NCI-H2171 treated with DMSO at 0.1 percent for 48 hours (cell line): ENCODE measurements around the gene FBN3.

ENCODE experiments used
- DNase-seq: peaks from one replicate; lab custom pipeline; 2025; lab: John Stamatoyannopoulos, UW

The FBN3 gene

DNA sequence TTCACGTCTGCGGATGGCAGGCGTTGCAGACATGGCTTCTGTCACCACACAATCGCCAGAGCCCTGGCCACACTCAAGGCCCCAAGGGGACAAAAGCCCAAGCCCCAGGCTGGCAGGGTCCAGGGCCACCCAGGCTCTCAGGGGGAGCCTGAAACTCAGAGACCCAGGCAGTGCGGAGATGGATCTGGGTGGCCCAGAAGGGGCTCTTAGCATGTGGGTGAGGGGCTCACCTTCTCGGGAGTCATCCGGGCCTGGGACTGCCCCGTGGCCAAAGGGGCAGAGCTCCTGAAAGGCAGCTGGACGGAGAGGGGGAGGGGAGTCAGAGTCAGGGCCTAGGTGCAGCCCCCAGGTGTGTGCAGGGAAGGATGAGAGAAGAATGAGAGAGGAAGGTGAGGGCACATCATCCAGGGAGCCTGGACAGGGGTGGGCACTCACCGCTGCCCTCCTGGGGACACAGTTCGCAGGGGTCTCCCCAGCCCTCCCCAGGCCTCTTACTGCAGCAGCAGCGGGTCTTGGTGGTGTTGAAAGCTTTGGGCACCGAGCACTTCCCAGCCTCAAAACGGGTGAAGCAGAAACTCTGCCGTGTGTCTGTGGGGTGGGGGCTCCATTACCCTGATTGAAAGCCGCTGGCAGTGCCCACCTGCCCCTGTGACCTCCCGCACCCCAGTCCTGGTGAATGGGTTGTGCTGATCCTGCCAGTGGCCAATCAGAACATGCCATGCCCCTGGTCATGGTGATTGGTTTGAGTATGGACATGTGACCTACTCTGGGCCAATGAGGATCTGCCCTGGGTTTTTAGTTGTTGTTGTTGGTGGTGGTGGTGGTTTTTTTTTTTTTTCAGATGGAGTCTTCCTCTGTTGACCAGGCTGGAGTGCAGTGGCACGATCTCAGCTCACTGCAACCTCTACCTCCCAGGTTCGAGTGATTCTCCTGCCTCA lies 59.5 kb downstream of the FBN3 start:
- DNase-seq, result no peak

DNA sequence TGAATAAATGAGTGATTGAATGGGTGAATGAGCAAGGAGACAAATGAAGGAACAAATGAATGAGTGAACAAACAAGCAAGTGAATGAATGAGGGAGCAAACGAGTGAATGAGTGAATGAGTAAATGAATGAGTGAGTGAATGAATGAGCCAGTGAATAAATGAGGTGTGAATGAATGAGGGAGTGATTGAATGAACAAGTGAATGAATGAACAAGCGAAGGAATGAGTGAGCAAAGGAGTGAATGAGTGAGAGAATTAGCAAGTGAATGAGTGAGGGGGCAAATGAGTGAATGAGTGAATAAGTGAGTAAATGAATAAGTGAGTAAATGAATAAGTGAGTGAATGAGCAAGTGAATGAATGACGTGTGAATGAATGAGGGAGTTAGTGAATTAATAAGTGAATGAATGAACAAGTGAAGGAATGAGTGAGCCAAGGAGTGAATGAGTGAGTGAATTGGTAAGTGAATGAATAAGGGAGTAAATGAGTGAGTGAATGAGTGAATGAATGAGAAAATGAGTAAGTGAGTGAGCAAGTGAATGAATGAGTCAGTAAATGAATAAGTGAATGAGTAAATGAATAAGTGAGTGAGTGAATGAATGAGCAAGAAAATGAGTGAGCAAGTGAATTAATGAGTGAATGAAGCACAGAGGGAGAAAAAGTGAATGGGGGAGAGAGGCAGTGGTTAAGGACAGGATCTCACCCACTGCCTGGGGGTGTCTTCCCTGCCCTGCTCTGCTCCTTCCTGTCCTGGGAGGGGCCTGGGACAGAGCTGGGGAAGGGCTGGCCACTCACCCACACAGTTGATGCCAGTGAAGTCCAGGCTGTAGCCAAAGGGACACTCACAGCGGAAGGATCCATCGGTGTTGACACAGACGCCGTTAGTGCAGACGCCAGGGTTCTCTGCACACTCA lies 60.4 kb downstream of the FBN3 start:
- DNase-seq, result no peak

DNA sequence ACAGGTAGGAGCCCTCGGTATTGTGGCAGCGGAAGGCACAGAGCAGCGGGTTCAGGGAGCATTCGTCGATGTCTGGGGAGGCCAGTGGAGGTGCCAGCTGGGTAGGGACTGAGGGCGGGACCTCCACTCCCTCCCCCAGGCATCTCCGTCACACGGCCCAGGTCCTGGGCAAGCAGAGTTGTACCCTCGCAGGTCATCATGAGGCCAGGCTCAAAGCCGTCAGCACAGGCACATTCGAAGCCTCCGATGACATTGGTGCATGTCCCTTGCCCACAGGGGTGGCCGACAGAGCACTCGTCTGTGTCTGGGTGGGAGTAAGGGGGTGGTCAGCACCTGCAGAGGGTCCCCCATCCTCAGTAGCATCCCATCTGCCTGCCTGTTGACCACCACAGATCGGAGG lies 61.5 kb downstream of the FBN3 start:
- DNase-seq, result no peak

DNA sequence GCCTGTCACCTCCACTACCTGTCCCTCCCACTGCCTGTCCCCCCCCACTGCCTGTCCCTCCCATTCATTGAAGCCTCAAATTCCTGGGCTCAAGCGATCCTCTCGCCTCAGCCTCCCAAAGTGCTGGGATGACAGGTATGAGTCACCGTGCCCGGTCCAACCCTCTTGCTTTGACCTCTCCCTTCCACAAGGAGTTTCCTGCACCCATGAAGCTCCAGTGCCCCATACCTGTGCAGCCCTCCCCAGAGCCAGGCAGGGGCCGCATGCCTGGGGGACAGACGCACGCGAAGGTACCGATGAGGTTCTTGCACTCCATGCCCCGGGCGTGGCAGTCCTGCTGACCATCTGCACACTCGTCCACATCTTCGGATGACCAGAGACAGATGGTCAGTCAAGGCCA lies 62.5 kb downstream of the FBN3 start:
- no peak for DNase-seq

DNA sequence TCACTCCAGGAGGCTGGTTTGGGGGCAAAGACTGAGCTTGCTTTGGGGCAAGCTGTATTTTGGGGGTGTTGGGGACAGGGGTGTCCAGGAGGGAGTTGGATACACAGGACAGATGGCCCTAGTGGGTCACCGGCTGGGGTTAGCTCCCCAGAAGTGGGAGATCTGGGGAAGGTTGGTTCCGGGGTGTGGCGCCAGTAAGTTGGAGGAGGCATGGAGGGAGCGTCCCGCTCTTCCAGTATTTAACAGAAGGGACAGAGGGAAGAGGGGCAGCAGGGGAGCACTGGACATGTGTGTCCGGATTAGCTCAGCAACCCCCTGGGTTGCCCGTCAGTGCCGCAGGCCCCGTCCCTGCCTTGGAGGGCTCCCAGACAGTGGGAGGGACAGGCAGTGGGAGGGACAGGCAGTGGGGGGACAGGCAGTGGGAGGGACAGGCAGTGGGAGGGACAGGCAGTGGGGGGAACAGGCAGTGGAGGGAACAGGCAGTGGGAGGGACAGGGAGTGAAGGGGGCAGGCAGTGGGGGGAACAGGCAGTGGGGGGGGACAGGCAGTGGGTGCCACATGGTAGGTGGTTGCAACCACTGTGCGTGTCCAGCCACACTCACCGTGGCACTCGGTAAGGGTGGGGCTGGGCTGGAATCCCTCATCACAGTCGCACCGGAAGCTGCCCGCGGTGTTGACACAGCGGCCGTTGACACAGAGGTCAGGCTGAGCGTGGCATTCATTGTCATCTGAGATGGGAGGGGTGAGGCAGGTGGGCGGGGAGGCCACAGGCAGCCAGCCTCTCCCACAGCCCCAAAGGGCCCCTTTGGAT lies 63.6 kb downstream of the FBN3 start:
- DNase-seq, result no peak

DNA sequence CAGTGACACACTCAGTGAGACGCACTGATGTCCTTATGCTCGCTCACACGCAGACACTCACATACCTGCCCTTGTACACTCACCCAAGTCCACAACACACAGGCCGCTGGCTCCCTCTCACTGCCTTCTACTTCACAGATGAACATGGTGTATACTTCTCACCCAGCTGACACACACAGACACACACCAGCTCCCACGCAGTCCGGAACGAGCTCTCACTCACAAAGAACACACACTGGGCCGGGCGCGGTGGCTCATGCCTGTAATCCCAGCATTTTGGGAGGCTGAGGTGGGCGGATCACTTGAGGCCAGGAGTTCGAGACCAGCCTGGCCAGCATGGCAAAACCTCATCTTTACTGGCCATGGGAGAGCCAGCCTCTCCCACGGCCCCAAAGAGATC lies 65.2 kb downstream of the FBN3 start:
- no peak for DNase-seq

- no peak for DNase-seq
These were observed 66.3 kb downstream of the FBN3 start for GRCh38 chr19:8083141-8083540.

DNA sequence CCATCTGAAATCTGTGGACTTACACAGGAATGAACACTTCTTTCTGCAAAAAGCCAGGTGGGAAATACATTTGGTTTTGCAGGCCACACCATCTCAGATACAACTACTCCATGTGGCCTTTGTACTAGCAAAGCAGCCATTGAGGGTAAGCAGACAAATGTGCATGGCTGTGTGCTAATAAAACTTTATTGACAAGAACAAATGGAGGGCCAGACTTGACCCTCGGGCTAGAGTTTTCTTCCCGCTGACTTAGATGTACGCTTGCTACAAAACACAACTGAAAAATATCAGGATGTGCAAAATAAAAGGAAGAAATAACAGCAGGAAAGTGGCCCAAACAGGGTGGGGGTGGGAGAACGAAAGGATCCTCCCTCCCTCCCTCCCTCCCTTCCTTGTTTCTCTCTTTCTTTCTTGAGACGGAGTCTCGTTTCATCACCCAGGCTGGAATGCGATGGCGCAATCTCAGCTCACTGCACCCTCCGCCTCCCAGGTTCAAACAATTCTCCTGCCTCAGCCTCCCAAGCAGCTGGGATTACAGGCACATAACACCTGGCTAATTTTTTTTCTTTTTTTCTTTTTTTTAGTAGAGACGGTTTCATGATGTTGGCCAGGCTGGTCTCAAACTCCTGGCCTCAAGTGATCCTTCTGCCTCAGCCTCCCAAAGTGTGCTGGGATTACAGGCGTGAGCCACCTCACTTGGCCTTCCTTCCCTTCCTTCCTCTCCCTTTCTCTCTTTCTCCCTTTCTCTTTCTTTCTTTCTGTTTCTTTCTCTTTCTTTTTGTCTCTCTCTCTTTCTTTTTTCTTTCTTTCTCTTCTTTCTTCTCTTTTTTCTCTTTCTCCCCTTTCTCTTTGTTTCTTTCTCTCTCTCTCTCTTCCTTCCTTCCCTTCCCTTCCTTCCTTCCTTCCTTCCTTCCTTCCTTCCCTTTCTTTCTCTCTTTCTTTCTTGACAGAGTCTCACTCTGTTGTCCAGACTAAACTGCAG lies 67.5 kb downstream of the FBN3 start:
- peak; percentile 7 for DNase-seq

- no peak for DNase-seq
These were observed 68.6 kb downstream of the FBN3 start for GRCh38 chr19:8080832-8081231.

- DNase-seq, result peak; percentile 60
These were observed 69.4 kb downstream of the FBN3 start for GRCh38 chr19:8079988-8080387.

DNA sequence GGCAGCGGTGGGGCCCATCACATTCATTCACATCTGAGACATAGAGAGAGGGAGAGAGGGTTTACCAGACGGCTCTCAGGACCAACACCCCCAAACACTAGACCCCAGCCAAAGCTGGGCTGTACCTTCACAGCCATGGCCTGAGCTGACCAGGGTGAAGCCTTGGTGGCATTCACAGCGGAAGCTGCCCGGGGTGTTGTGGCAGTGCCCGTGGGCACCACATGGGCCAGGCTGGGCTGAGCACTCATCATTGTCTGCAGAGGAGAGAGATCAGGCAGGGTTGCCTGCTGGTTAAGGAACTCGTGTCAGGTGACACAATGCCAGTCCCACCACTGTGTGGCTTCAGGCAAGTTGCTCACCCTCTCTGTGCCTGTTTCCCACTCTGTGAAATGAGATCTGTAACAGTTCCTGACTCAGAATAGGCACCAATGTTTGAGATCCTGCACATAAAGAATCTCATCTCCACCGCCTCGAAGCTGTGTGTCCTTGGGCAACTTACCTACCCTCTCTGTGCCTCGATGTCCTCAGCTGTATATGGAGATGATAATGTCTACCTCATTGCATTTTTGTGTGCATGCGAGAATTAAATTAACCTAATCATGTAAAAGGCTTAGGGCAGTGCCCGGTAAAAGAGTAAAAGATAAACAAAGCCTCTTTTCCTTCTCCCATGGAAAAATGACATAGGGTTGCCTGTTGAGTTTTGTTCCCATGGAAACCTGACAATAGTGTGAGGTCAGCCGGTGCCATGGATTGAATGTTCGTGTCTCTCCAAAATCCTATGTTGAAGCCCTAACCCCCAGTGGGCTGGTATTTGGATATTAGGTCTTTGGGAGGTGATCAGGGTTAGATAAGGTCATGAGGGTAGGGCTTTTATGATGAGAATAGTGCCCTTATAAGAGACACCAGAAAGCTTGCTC lies 74.0 kb downstream of the FBN3 start:
- DNase-seq, result no peak

GRCh38 chr19:8074501-8074900 lies 74.9 kb downstream of the FBN3 start:
- DNase-seq, result no peak

DNA sequence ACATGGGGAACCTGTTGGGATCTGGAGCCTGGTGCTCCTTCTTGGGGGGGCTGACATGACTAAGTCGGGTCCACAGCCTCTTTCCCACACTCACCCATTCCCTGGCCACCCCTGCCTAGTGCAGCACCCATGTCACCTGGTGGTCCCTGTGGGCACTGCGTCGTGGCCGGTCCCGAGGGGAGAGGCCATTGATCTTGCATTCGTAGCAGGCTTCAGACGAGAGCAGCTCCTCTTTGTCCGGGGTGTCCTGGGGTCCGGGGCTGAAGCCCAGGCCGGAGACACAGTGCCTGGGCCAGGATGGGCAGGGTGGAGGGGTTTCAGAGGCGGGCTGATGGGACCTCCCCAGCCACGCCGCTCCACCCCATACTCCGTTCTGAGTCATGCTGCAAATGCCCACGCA lies 77.5 kb downstream of the FBN3 start:
- DNase-seq, result no peak

DNA sequence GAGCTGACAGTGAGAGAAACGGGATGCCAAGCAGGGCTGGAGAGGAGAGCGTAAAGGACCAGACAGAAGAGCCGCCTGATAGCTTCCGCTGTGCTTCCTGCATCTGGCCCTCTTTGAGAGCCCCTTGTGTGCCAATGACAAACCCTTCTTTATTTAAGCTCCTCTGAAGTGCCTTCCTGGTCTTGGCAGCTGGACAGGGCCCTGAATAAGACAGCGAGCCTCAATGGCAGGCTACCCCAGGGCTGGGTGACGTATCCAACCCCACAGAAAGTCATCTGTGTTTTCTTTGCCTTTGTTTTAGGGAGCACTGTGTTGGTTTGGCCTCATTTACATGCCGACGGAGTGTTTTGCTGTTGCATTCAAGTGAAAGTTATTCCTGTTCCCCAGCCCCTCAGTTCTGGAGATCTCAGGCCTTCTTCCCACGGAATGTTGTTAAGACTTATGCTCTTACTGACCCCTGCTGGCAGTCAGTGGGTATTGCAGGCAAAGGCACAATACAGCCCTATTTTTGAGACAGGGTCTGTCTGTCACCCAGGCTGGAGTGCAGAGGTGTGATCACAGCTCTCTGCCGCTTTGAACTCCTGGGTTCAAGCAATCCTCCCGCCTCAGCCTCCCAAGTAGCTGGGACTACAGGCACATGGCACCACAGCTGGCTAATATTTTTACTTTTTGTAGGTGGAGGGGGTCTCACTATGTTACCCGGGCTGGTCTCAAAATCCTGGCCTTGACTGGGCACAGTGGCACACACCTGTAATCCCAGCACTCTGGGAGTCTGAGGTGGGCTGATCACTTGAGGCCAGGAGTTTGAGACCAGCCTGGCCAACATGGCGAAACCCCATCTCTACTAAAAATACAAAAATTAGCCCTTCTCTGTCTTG lies 80.1 kb downstream of the FBN3 start:
- DNase-seq, result no peak

DNA sequence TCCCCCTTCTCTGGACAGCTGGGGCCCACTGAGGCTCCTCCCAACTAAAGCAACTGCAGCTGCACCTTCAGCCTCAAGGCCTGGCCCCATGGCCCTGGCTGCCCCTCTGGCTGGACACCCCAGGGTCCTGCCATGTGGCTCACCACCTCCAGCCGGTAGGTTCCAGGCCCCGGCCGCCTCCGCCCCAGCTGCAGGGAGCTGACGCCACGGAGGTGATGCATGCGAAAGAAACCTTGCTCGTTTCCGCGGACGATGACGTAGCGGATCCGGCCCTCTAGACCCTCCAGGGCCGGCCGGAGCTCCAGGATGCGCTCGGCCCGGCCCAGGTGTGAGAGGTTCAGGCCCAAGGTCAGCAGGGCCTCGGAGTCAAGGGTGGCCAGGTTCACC lies 83.5 kb downstream of the FBN3 start:
- no peak for DNase-seq

GRCh38 chr19:8064911-8065874 lies 84.2 kb downstream of the FBN3 start:
- no peak for DNase-seq

DNA sequence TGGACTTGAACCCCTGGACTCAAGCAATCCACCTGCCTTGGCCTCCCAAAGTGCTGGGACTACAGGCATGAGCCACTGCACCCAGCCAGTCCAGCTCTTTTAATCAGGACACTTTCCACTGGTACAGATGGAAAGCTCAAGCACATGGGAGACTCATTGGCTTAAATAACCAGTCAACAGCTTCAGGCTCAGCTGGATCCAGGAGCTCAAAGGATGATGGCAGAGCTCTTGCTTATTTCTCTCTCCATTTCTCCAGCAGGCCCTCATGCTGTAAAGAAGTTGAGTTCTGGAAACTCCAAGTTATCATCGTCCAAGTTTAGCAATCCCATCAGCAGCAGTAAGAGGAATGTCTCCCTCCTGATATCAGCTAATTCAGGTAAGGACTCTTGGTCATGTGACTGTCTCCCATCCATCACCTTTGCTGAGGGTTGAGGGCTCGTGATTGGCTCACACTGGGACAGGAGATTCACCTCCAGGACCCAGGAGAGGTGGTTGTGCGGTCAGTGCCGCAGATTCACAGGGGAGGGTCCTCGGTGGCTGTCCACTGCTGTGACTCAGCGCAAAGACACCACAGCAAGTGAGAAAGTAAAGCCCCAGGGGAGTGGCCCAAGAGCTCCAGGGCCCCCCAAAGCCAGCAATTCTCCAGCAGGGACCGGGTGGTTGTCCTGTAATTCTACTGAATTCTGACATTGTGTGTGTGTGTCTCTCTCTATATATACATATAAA lies 91.7 kb downstream of the FBN3 start:
- no peak for DNase-seq
